Bronchial epithelial cell (primary cell): ENCODE data around the gene RNF166. TPM values are rescaled to one million over a fixed set of nuclear protein-coding genes. Genes with fewer than 3 reads are reported as not detected.

Experiments used
- DNase-seq: peaks from one replicate; pipeline ENCODE4 v3.0.0-alpha.2; 2010; ENCODE audit warnings: low read depth
- FAIRE-seq: peaks from 2 replicates; lab custom pipeline; 2011; peaks lifted over from hg19 to GRCh38; lab: Jason Lieb, UNC
- H3K27me3 ChIP-seq: 2 replicates; pipeline ENCODE4 v1.5.1; 2011; ENCODE audit warnings: low read length; ENCODE audit not compliant: control insufficient read depth, insufficient read depth
- H3K36me3 ChIP-seq: 2 replicates; pipeline ENCODE4 v1.5.1; 2011; ENCODE audit warnings: low read length; ENCODE audit not compliant: control insufficient read depth, insufficient read depth
- H3K4me3 ChIP-seq: 2 replicates; pipeline ENCODE4 v1.5.1; 2011; ENCODE audit warnings: mild to moderate bottlenecking, low read depth, low read length, control low read depth
- total RNA-seq: library from RNA; depleted of rRNA; stranded (reverse); fragments of >200 nt; gene quantifications from 2 replicates; pipeline ENCODE4 v1.2.1, GENCODE V29; 2014
- TF ChIP-seq, protein P1 (sequence below): IDR thresholded peaks from 2 replicates; pipeline ENCODE4 v1.5.1; 2011; ENCODE audit warnings: mild to moderate bottlenecking, moderate library complexity, low read length, control low read depth, inconsistent platforms; ENCODE audit not compliant: insufficient read depth, severe bottlenecking

The RNF166 gene
- total RNA-seq, 1 donor from 2014 or later, result 9.7 TPM

DNA sequence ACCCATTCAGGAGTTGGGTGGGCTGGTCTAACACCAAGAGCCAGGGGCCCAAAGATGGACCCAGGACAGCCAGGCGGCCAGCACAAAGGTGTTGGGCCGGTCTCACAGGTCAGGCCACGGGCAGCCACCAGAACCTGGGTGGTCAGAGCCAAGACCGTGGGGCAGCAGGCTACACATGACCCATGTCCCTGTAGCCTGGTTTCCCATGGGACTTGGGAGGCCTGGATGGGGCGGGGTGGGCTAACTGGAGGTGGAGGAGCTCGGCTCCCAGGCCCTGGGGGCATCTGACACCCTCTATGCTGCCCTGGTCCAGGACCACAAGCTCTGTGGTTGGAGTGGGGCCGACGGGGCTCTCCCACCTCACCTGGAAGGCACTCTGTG, 17.3 kb upstream of the RNF166 start:
- Histone ChIP-seq H3K4me3 (no peak overlapping the region), H3K27me3 (no peaks in the 10 kb centered on the region), H3K36me3 (peaks cover 62% of the 10 kb centered on the region)
- DNase-seq (no peak), FAIRE-seq (no peak)
- TF ChIP-seq, protein P1, sequence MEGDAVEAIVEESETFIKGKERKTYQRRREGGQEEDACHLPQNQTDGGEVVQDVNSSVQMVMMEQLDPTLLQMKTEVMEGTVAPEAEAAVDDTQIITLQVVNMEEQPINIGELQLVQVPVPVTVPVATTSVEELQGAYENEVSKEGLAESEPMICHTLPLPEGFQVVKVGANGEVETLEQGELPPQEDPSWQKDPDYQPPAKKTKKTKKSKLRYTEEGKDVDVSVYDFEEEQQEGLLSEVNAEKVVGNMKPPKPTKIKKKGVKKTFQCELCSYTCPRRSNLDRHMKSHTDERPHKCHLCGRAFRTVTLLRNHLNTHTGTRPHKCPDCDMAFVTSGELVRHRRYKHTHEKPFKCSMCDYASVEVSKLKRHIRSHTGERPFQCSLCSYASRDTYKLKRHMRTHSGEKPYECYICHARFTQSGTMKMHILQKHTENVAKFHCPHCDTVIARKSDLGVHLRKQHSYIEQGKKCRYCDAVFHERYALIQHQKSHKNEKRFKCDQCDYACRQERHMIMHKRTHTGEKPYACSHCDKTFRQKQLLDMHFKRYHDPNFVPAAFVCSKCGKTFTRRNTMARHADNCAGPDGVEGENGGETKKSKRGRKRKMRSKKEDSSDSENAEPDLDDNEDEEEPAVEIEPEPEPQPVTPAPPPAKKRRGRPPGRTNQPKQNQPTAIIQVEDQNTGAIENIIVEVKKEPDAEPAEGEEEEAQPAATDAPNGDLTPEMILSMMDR, result no peak

DNA sequence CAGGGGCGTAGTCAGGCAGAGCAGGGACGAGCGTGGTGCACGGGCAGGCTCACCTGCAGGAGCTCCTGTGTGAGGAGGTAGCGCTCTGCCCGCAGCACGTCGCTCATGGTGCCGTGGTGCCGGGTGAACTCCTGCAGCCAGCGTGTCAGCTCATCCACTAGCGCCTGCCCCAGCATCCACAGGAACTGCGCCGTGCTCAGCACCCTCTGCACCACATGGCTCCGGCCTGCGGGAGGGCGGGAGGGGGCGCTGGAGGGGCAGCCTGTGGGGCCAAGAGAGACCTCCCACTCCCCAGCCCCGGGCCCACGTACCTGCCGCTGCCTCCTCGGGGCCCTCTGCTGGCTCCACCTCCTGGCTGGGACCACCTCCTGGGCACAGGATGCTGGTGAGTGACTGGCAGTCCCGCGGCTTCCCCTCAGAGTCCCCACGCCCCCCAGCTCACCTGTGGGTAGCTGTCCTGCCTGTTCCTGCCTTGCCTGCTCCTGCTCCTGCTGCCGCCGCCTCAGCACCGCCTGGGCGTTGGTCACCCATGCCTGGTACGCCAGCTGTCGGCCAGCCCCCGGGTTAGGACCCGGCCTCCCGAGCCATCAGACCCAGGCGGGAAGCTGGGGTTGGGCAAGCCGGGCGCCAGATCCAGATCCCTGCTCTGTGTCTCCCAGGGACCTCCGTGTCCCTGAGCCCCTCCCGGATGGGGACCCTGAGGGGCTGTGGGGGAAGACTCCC, 16.7 kb upstream of the RNF166 start:
- TF ChIP-seq, protein P1, result no peak
- DNase-seq (no peak), FAIRE-seq (no peak)
- peaks cover 64% of the 10 kb centered on the region for H3K36me3 ChIP-seq
- no peaks in the 10 kb centered on the region for H3K27me3 ChIP-seq
- H3K4me3 ChIP-seq, result no peak overlapping the region

DNA sequence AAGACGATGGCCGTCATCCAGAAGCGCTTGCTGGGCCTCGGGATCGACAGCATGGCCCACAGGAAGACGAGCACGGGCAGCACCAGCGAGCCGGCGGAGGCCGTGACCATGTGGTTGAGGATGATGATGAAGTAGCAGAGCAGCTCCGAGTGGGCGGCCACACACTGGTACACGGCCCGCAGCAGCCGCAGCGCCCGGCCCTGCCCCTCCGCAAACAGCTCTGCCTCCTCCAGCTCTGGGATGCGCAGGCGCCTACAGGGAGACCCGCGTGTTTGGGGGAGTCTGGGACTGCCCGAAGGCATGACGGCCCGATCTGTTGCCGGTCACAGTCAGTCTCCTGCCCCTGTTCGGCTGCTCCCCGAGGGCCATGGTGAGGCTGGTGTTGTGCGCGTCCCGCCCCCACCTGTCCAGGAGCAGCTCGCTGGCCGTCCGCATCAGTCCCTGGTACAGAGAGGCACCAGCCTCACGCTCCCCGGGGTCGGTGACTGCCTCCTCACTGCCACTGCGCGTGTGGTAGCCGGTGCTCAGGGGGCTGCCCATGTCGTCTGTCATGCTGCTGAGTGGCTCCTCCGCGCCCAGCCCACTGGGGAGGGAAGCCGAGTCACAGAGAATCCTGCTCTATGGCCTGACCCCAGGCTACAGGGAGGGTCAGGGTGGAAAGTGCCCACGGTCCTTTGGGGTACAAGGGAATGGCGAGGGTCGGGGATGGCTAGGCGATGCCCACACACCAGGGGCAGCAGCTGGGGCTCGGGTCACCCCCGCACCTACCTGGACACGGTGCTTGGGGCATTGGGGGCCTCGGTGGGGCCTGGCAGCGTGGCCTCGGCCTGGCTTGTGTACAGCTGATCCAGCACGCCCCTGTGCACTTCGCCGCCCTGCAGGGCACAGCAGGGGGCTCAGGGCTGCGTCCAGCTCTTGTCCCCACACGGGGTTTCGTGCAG, 15.9 kb upstream of the RNF166 start:
- Histone ChIP-seq H3K4me3 (no peak overlapping the region), H3K27me3 (no peaks in the 10 kb centered on the region), H3K36me3 (peaks cover 62% of the 10 kb centered on the region)
- DNase-seq, result no peak
- FAIRE-seq, result no peak
- TF ChIP-seq, protein P1, result no peak

DNA sequence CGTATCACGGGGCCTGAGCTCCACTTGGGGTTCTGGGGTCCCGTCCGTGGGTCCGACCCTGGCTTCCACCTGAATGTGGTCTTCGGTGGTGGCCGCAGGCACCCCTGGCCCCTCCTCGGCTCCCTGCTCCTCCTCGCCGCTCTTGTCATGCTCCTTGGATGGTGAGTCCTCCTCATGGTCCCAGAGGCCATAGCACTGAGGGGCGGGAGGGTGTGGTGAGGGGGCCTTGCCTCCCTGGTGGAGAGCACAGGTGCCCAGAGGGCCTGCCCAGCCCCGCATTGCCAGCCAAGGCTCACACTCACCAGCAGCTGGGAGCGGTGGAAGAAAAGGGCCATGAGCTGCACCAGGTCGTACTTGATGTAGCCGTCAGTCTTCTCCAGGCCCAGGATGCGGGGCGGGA, 15.0 kb upstream of the RNF166 start:
- Histone ChIP-seq H3K4me3 (no peak overlapping the region), H3K36me3 (peaks cover 63% of the 10 kb centered on the region), H3K27me3 (no peaks in the 10 kb centered on the region)
- DNase-seq (no peak), FAIRE-seq (no peak)
- TF ChIP-seq, protein P1, result no peak

DNA sequence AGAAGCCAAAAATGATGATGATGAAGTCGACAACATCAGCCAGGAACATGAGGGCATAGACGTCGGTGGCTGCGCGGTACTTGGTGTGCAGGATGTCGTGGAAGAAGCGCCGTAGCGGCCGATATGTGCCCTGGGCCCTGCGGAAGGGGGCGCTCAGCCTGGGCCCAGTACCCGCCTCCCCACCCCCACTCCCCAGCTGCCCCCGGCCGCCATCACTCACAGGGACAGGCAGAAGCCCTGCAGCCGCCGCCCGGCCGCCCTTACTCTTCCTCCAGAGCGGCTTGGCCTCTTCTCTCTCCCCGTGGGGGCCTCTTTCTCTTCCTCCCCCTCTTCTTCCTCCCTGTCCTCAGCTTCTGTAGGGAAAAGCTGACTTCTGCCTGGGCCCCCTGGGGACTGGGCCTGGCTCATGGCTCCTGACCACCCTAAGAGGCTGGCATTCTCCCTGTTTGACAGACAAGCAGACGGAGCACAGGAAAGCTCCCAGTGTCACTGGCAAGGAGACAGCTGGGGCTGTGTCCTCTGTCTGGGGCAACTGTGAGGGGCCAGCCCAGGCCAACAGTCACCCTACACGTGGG, 14.3 kb upstream of the RNF166 start:
- DNase-seq (no peak), FAIRE-seq (no peak)
- no peaks in the 10 kb centered on the region for H3K27me3 ChIP-seq
- H3K4me3 ChIP-seq, result no peak overlapping the region
- H3K36me3 ChIP-seq, result peaks cover 63% of the 10 kb centered on the region
- TF ChIP-seq, protein P1, result no peak
